Right lobe of liver (tissue), 4 donors: ENCODE data around the gene IRF2BP2.

Experiments
- POLR2A ChIP-seq: fragments of 450-650 bp; IDR thresholded peaks from one replicate; pipeline ENCODE4 v1.6.1; 2017; ENCODE audit warnings: antibody characterized with exemption, mild to moderate bottlenecking
- TF ChIP-seq, protein P1 (sequence below), 4 donors: fragments of 200-600 bp in 3 of 4; fragments of 450-650 bp in 1 of 4; IDR thresholded peaks; one replicate each; pipeline versions ENCODE4 v1.5.1 to v1.8.0; 2016 to 2022; ENCODE audit warnings: antibody characterized with exemption in 4 of 4, mild to moderate bottlenecking in 2 of 4
- donor health status: DM: no; HTN: no; CAD: no.
- donor health status: DM: no; HTN: no; CAD: no.
- donor health status: DM: no; HTN: yes; CAD: no.

DNA sequence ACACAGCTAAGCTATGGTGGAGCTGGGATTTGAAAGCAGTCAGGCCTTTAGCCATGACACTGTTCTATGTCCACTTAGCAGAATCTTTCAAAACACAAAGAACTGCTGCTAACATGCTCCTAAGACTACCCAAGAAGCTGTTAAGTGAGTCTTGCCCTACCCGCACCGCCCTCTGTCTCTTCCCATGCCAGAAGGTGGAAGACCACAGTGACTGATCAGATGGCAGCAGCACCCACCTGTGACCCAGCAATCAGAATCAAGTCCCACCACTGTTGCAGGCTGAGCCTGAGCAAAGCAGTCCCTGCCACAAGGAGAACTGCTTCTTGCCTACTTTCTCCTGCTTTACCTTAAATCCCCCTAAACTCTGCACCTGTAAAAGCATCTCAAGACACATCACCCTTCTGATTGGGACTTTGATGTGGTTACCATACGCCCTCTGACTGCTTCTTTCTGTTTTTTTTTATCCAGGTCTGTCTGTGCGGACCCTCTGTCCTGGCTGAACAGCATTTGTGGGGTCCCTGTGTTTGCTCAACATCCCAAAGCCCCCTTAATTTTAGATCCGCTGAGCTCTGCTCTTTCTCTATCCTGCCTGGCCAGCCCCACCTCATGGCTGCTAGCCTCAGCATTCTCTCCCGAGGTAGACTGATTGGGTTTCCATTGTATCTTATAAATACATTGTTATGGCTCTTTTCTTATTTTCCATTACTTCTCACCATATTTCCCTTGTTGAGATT, 16.0 kb downstream of the IRF2BP2 start:
- TF ChIP-seq, protein P1, sequence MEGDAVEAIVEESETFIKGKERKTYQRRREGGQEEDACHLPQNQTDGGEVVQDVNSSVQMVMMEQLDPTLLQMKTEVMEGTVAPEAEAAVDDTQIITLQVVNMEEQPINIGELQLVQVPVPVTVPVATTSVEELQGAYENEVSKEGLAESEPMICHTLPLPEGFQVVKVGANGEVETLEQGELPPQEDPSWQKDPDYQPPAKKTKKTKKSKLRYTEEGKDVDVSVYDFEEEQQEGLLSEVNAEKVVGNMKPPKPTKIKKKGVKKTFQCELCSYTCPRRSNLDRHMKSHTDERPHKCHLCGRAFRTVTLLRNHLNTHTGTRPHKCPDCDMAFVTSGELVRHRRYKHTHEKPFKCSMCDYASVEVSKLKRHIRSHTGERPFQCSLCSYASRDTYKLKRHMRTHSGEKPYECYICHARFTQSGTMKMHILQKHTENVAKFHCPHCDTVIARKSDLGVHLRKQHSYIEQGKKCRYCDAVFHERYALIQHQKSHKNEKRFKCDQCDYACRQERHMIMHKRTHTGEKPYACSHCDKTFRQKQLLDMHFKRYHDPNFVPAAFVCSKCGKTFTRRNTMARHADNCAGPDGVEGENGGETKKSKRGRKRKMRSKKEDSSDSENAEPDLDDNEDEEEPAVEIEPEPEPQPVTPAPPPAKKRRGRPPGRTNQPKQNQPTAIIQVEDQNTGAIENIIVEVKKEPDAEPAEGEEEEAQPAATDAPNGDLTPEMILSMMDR (IDR thresholded peaks at IDR 0.05): no peak
- no peak for TF ChIP-seq POLR2A
